Measurements from ENCODE around the gene UGT3A1.

The UGT3A1 gene

GRCh38 chr5:35954175-35954574 lies 37.0 kb downstream of the UGT3A1 start:
- Histone ChIP-seq H3K9ac (ENCODE audit: low read length in 2 of 2) (no peak overlapping the region), H3K4me1 (ENCODE audit: control insufficient read depth, insufficient read depth, low read length) (no peaks in the 10 kb centered on the region), H3K4me3 (ENCODE audit: low read length in 2 of 2) (no peak overlapping the region), H3K27ac (ENCODE audit: low read length) (no peak overlapping the region), H3K9me3 (ENCODE audit: control insufficient read depth in 2 of 2, low read length in 2 of 2) (no peaks in the 10 kb centered on the region), H3K27me3 (ENCODE audit: control insufficient read depth in 1 of 2, insufficient read depth in 2 of 2, low read length in 2 of 2) (no peaks in the 10 kb centered on the region), H3K36me3 (ENCODE audit: control insufficient read depth in 2 of 2, insufficient read depth in 2 of 2, low read length in 2 of 2) (no peaks in the 10 kb centered on the region)

- no peak overlapping the region for H3K9ac ChIP-seq (ENCODE audit: low read length in 2 of 2)
- H3K4me3 ChIP-seq (ENCODE audit: low read length in 2 of 2): no peak overlapping the region
- H3K4me1 ChIP-seq (ENCODE audit: control insufficient read depth, insufficient read depth, low read length): no peaks in the 10 kb centered on the region
- peaks cover 0 to 3% of the 10 kb centered on the region in 2 donors for H3K27me3 ChIP-seq (ENCODE audit: control insufficient read depth in 1 of 2, insufficient read depth in 2 of 2, low read length in 2 of 2)
- no peak overlapping the region for H3K27ac ChIP-seq (ENCODE audit: low read length)
- H3K9me3 ChIP-seq (ENCODE audit: control insufficient read depth in 2 of 2, low read length in 2 of 2): peaks cover 0 to 2% of the 10 kb centered on the region in 2 donors
- no peaks in the 10 kb centered on the region for H3K36me3 ChIP-seq (ENCODE audit: control insufficient read depth in 2 of 2, insufficient read depth in 2 of 2, low read length in 2 of 2)
Observed at GRCh38 chr5:35947085-35947484, 44.1 kb downstream of the UGT3A1 start.

GRCh38 chr5:35939639-35940038 lies 51.6 kb downstream of the UGT3A1 start:
- Histone ChIP-seq H3K9ac (ENCODE audit: low read length in 2 of 2) (no peak overlapping the region), H3K9me3 (ENCODE audit: control insufficient read depth in 2 of 2, low read length in 2 of 2) (no peaks in the 10 kb centered on the region)

GRCh38 chr5:35938568-35939227 lies 52.5 kb downstream of the UGT3A1 start, which contains the start of gene CAPSL:
TSS of gene CAPSL (minus strand) at chr5:35938622. CDS start at chr5:35921120, 17,502 bp downstream.
- peak within 1 kb of the TSS in 1 of 2 donors; percentile 44 for H3K4me3 ChIP-seq (ENCODE audit: low read length in 2 of 2)
- H3K27ac ChIP-seq (ENCODE audit: low read length): no peak within 1 kb of the TSS
- no peaks in the 10 kb centered on the region for H3K36me3 ChIP-seq (ENCODE audit: control insufficient read depth in 2 of 2, insufficient read depth in 2 of 2, low read length in 2 of 2)
- no peaks in the 10 kb centered on the region for H3K27me3 ChIP-seq (ENCODE audit: control insufficient read depth in 1 of 2, insufficient read depth in 2 of 2, low read length in 2 of 2)
- H3K9ac ChIP-seq (ENCODE audit: low read length in 2 of 2): no peak within 1 kb of the TSS
- peaks cover 3% of the 10 kb centered on the region for H3K4me1 ChIP-seq (ENCODE audit: control insufficient read depth, insufficient read depth, low read length)
- no peaks in the 10 kb centered on the region for H3K9me3 ChIP-seq (ENCODE audit: control insufficient read depth in 2 of 2, low read length in 2 of 2)

More at GRCh38 chr5:35939639-35940038, 51.6 kb downstream of the UGT3A1 start:
- H3K4me1 ChIP-seq (ENCODE audit: control insufficient read depth, insufficient read depth, low read length): peaks cover 3% of the 10 kb centered on the region
- no peak overlapping the region for H3K4me3 ChIP-seq (ENCODE audit: low read length in 2 of 2)
- no peaks in the 10 kb centered on the region for H3K36me3 ChIP-seq (ENCODE audit: control insufficient read depth in 2 of 2, insufficient read depth in 2 of 2, low read length in 2 of 2)
- no peaks in the 10 kb centered on the region for H3K27me3 ChIP-seq (ENCODE audit: control insufficient read depth in 1 of 2, insufficient read depth in 2 of 2, low read length in 2 of 2)
- H3K27ac ChIP-seq (ENCODE audit: low read length): no peak overlapping the region

GRCh38 chr5:35926389-35927051 lies 64.7 kb downstream of the UGT3A1 start:
- Histone ChIP-seq H3K27ac (ENCODE audit: low read length) (no peak overlapping the region), H3K9ac (ENCODE audit: low read length in 2 of 2) (no peak overlapping the region), H3K36me3 (ENCODE audit: control insufficient read depth in 2 of 2, insufficient read depth in 2 of 2, low read length in 2 of 2) (no peaks in the 10 kb centered on the region), H3K4me1 (ENCODE audit: control insufficient read depth, insufficient read depth, low read length) (peaks cover 3% of the 10 kb centered on the region), H3K9me3 (ENCODE audit: control insufficient read depth in 2 of 2, low read length in 2 of 2) (no peaks in the 10 kb centered on the region), H3K4me3 (ENCODE audit: low read length in 2 of 2) (peak overlapping the region in 1 of 2 donors; percentile 35), H3K27me3 (ENCODE audit: control insufficient read depth in 1 of 2, insufficient read depth in 2 of 2, low read length in 2 of 2) (peaks cover 13 to 19% of the 10 kb centered on the region in 2 donors)

- Histone ChIP-seq H3K27me3 (ENCODE audit: control insufficient read depth in 1 of 2, insufficient read depth in 2 of 2, low read length in 2 of 2) (peaks cover 14 to 19% of the 10 kb centered on the region in 2 donors), H3K9ac (ENCODE audit: low read length in 2 of 2) (no peak overlapping the region), H3K4me1 (ENCODE audit: control insufficient read depth, insufficient read depth, low read length) (peaks cover 3% of the 10 kb centered on the region), H3K36me3 (ENCODE audit: control insufficient read depth in 2 of 2, insufficient read depth in 2 of 2, low read length in 2 of 2) (no peaks in the 10 kb centered on the region), H3K9me3 (ENCODE audit: control insufficient read depth in 2 of 2, low read length in 2 of 2) (no peaks in the 10 kb centered on the region), H3K27ac (ENCODE audit: low read length) (no peak overlapping the region), H3K4me3 (ENCODE audit: low read length in 2 of 2) (no peak overlapping the region)
Observed at GRCh38 chr5:35924950-35925722, 66.1 kb downstream of the UGT3A1 start.

GRCh38 chr5:35924122-35924949 lies 66.9 kb downstream of the UGT3A1 start:
- H3K27ac ChIP-seq (ENCODE audit: low read length): no peak overlapping the region
- no peak overlapping the region for H3K9ac ChIP-seq (ENCODE audit: low read length in 2 of 2)
- H3K4me3 ChIP-seq (ENCODE audit: low read length in 2 of 2): no peak overlapping the region
- H3K27me3 ChIP-seq (ENCODE audit: control insufficient read depth in 1 of 2, insufficient read depth in 2 of 2, low read length in 2 of 2): peaks cover 18 to 19% of the 10 kb centered on the region in 2 donors
- peaks cover 0 to 5% of the 10 kb centered on the region in 2 donors for H3K9me3 ChIP-seq (ENCODE audit: control insufficient read depth in 2 of 2, low read length in 2 of 2)
- H3K4me1 ChIP-seq (ENCODE audit: control insufficient read depth, insufficient read depth, low read length): peaks cover 3% of the 10 kb centered on the region
- no peaks in the 10 kb centered on the region for H3K36me3 ChIP-seq (ENCODE audit: control insufficient read depth in 2 of 2, insufficient read depth in 2 of 2, low read length in 2 of 2)

GRCh38 chr5:35922468-35922867 lies 68.7 kb downstream of the UGT3A1 start:
- Histone ChIP-seq H3K9me3 (ENCODE audit: control insufficient read depth in 2 of 2, low read length in 2 of 2) (peaks cover 0 to 6% of the 10 kb centered on the region in 2 donors), H3K27ac (ENCODE audit: low read length) (no peak overlapping the region), H3K27me3 (ENCODE audit: control insufficient read depth in 1 of 2, insufficient read depth in 2 of 2, low read length in 2 of 2) (peaks cover 18 to 19% of the 10 kb centered on the region in 2 donors), H3K9ac (ENCODE audit: low read length in 2 of 2) (no peak overlapping the region), H3K36me3 (ENCODE audit: control insufficient read depth in 2 of 2, insufficient read depth in 2 of 2, low read length in 2 of 2) (no peaks in the 10 kb centered on the region), H3K4me3 (ENCODE audit: low read length in 2 of 2) (no peak overlapping the region), H3K4me1 (ENCODE audit: control insufficient read depth, insufficient read depth, low read length) (peaks cover 3% of the 10 kb centered on the region)

GRCh38 chr5:35921930-35922329 lies 69.3 kb downstream of the UGT3A1 start:
- H3K36me3 ChIP-seq (ENCODE audit: control insufficient read depth in 2 of 2, insufficient read depth in 2 of 2, low read length in 2 of 2): no peaks in the 10 kb centered on the region
- H3K4me3 ChIP-seq (ENCODE audit: low read length in 2 of 2): no peak overlapping the region
- H3K27me3 ChIP-seq (ENCODE audit: control insufficient read depth in 1 of 2, insufficient read depth in 2 of 2, low read length in 2 of 2): peaks cover 17 to 18% of the 10 kb centered on the region in 2 donors
- peaks cover 3% of the 10 kb centered on the region for H3K4me1 ChIP-seq (ENCODE audit: control insufficient read depth, insufficient read depth, low read length)
- peaks cover 0 to 6% of the 10 kb centered on the region in 2 donors for H3K9me3 ChIP-seq (ENCODE audit: control insufficient read depth in 2 of 2, low read length in 2 of 2)
- H3K9ac ChIP-seq (ENCODE audit: low read length in 2 of 2): no peak overlapping the region
- H3K27ac ChIP-seq (ENCODE audit: low read length): no peak overlapping the region

- H3K27ac ChIP-seq (ENCODE audit: low read length): no peak overlapping the region
- peaks cover 11% of the 10 kb centered on the region in 2 donors for H3K27me3 ChIP-seq (ENCODE audit: control insufficient read depth in 1 of 2, insufficient read depth in 2 of 2, low read length in 2 of 2)
- H3K36me3 ChIP-seq (ENCODE audit: control insufficient read depth in 2 of 2, insufficient read depth in 2 of 2, low read length in 2 of 2): no peaks in the 10 kb centered on the region
- H3K9me3 ChIP-seq (ENCODE audit: control insufficient read depth in 2 of 2, low read length in 2 of 2): peaks cover 0 to 6% of the 10 kb centered on the region in 2 donors
- no peak overlapping the region for H3K9ac ChIP-seq (ENCODE audit: low read length in 2 of 2)
- peaks cover 3% of the 10 kb centered on the region for H3K4me1 ChIP-seq (ENCODE audit: control insufficient read depth, insufficient read depth, low read length)
- no peak overlapping the region for H3K4me3 ChIP-seq (ENCODE audit: low read length in 2 of 2)
Observed at GRCh38 chr5:35920890-35921289, 70.3 kb downstream of the UGT3A1 start.
